ENCODE results near the gene SBK3. TPM values are rescaled to one million over a fixed set of nuclear protein-coding genes. Genes with fewer than 3 reads are reported as not detected.
A peak's percentile ranks its signal among the peaks of the same experiment; 100 is the strongest.

The SBK3 gene
- polyA plus RNA-seq, 1 of the 3 experiments (the other 2 are of a cell fraction): 0.03 TPM

- peak overlapping the region; percentile 66; the same call in 1 of the 2 replicates for H2AFZ ChIP-seq (ENCODE audit: low read depth)
- peak; percentile 100 for DNase-seq
- H3K9ac ChIP-seq: no peak overlapping the region
- peak overlapping the region; percentile 46 to 54 for H3K4me3 ChIP-seq (ENCODE audit: low read depth in 2 of 2, low read length in 1 of 2)
- ChIA-PET POLR2A (interaction anchor here (0.5 to 1.0 kb wide), 3 partner anchors 70 to 114 kb away, joined by 3 read pairs; partner anchors contain the start of gene FIZ1), CTCF (interaction anchor here (0.5 to 2.2 kb wide), 31 partner anchors 9 to 115 kb away, joined by 3 to 30 read pairs (median 3); partner anchors contain the start of genes FIZ1, ZNF524, ZNF784 and ZNF865)
- H3K9me3 ChIP-seq: no peaks in the 10 kb centered on the region
- no peaks in the 10 kb centered on the region for H3K36me3 ChIP-seq (replicated peaks in 1 of 2; ENCODE audit: control insufficient read depth in 1 of 2, insufficient read depth in 2 of 2, low read length in 1 of 2)
- H3K4me2 ChIP-seq: peak overlapping the region; percentile 76
- H3K27ac ChIP-seq (ENCODE audit: low read depth in 2 of 2, low read length in 1 of 2): peak overlapping the region; percentile 38 to 39; a peak in 1 of 4 replicates
- no peaks in the 10 kb centered on the region for H3K27me3 ChIP-seq (ENCODE audit: insufficient read depth)
- H3K9me2 ChIP-seq: no peaks in the 10 kb centered on the region
- 14% methylated on average over 47 of the region's 61 CpGs for WGBS (ENCODE audit: low lambda C conversion rate)
- peaks cover 4% of the 10 kb centered on the region for H3F3A ChIP-seq (replicated peaks; ENCODE audit: insufficient read depth)
- no peaks in the 10 kb centered on the region for H3K79me2 ChIP-seq (ENCODE audit: insufficient read depth)
- peaks cover 0 to 11% of the 10 kb centered on the region in 2 experiments; a peak in 1 of 4 replicates for H3K4me1 ChIP-seq (ENCODE audit: control insufficient read depth in 1 of 2, insufficient read depth in 2 of 2, low read depth in 1 of 2, low read length in 1 of 2)
- no peaks in the 10 kb centered on the region for H4K20me1 ChIP-seq (ENCODE audit: insufficient read depth)
- TF ChIP-seq SMC3 (IDR thresholded peaks at IDR 0.05; ENCODE audit: low read depth, low read length) (peak; percentile 100), GATA2 (CRISPR knock-in tag; IDR thresholded peaks at IDR 0.05) (no peak), MAX (IDR thresholded peaks at IDR 0.05; ENCODE audit: low read depth) (0 out of 2 replicates have a peak, but pooled peaks have one; percentile 46), USF1 (IDR thresholded peaks at IDR 0.05; ENCODE audit: borderline replicate concordance, low read depth) (no peak), CHD2 (IDR thresholded peaks at IDR 0.05; ENCODE audit: low read length, partially characterized antibody) (peak; percentile 76), RAD21 (IDR thresholded peaks at IDR 0.05; ENCODE audit: low read length) (peak; percentile 91), MXI1 (IDR thresholded peaks at IDR 0.05; ENCODE audit: low read depth, low read length) (peak; percentile 57; the same call in 1 of the 2 replicates), RFX5 (IDR thresholded peaks at IDR 0.05; ENCODE audit: low read length) (peak; percentile 99), CTCF (IDR thresholded peaks at IDR 0.05) (peak; percentile 83), IRF3 (IDR thresholded peaks at IDR 0.05; ENCODE audit: low read depth, low read length) (no peak)
These were observed 28.3 kb downstream of the SBK3 start for GRCh38 chr19:55516878-55517620.

- Histone ChIP-seq H3K4me3 (ENCODE audit: low read depth in 2 of 2, low read length in 1 of 2) (no peak overlapping the region), H3K27me3 (ENCODE audit: insufficient read depth) (no peaks in the 10 kb centered on the region), H3K36me3 (replicated peaks in 1 of 2; ENCODE audit: control insufficient read depth in 1 of 2, insufficient read depth in 2 of 2, low read length in 1 of 2) (no peaks in the 10 kb centered on the region), H3K4me1 (ENCODE audit: control insufficient read depth in 1 of 2, insufficient read depth in 2 of 2, low read depth in 1 of 2, low read length in 1 of 2) (peaks cover 0 to 2% of the 10 kb centered on the region in 2 experiments; a peak in 1 of 4 replicates), H3K9ac (no peak overlapping the region), H3K27ac (ENCODE audit: low read depth in 2 of 2, low read length in 1 of 2) (no peak overlapping the region), H3K9me2 (no peaks in the 10 kb centered on the region), H3K4me2 (no peak overlapping the region), H2AFZ (ENCODE audit: low read depth) (no peak overlapping the region), H3K79me2 (ENCODE audit: insufficient read depth) (no peaks in the 10 kb centered on the region), H4K20me1 (ENCODE audit: insufficient read depth) (no peaks in the 10 kb centered on the region), H3K9me3 (no peaks in the 10 kb centered on the region), H3F3A (replicated peaks; ENCODE audit: insufficient read depth) (no peaks in the 10 kb centered on the region)
- POLR2A ChIA-PET: interaction anchor here (0.5 kb wide), 1 partner anchor 69 kb away, joined by 4 read pairs; no protein-coding TSS in a partner anchor
- CTCF ChIA-PET: interaction anchor here (0.9 to 5.4 kb wide), 6 partner anchors 9 to 367 kb away, joined by 3 to 28 read pairs (median 3); no protein-coding TSS in a partner anchor
- WGBS (ENCODE audit: low lambda C conversion rate): 75% methylated on average over 10 of the region's 10 CpGs
- DNase-seq: no peak
- TF ChIP-seq MXI1 (IDR thresholded peaks at IDR 0.05; ENCODE audit: low read depth, low read length) (no peak), FOXJ3 (CRISPR knock-in tag; IDR thresholded peaks at IDR 0.05) (no peak), CTCF (IDR thresholded peaks at IDR 0.05) (no peak), REST (IDR thresholded peaks at IDR 0.05; ENCODE audit: low read depth, low read length) (no peak), TAF1 (IDR thresholded peaks at IDR 0.05; ENCODE audit: borderline replicate concordance, low read depth, low read length) (no peak)
These were observed 37.2 kb downstream of the SBK3 start for GRCh38 chr19:55508120-55508519.
